Peyer's patch (tissue), 4 donors: ENCODE results near the gene KLF14.

ENCODE experiments used
- CTCF ChIP-seq, 6 experiments: fragments of 450-650 bp in 4 of 6; fragments of 200-600 bp in 2 of 6; sonication (generic) in 1 of 6; IDR thresholded peaks; one replicate each; pipeline ENCODE4 v1.5.1; 2017 to 2019; ENCODE audit warnings: antibody characterized with exemption in 6 of 6, mild to moderate bottlenecking in 3 of 6, moderate library complexity in 1 of 6
- POLR2A ChIP-seq, 2 donors: fragments of 450-650 bp; IDR thresholded peaks; one replicate each; pipeline ENCODE4 v1.5.1; 2017; ENCODE audit warnings: antibody characterized with exemption in 2 of 2, mild to moderate bottlenecking in 2 of 2, moderate library complexity in 2 of 2

DNA sequence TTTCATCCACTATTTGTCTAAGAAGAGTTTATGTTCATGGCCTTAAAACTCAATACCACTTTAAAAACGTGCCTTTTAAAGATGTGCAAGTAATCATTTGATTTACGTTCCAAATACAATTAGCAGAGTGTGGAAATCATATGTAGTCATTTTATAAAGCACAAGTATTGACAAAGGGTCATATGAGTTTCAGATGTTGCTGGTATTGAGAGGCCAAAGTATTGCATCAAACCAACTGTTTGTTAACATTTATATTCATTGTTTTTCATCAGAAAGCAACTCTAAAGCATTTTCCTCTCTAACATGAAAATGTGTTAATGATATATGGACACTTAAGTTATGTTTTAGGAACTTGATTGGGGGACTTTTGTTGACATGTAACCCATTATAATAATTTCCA, 36.2 kb downstream of the KLF14 start:
- TF ChIP-seq CTCF (IDR thresholded peaks at IDR 0.05) (no peak), POLR2A (IDR thresholded peaks at IDR 0.05) (no peak)
